IMR-90 (cell line): ENCODE measurements around the gene MTA2. TPM values are rescaled to one million over a fixed set of nuclear protein-coding genes. Genes with fewer than 3 reads are reported as not detected.

Experiments
- ATAC-seq: fragments of 200-7000 bp; cut with Tn5 transposase; 2 replicates; pipeline ENCODE4 v1.9.1; 2020; ENCODE audit warnings: low read depth, mild to moderate bottlenecking, moderate library complexity
- BruUV-seq: library from RNA; stranded (reverse); fragments of 400-500 nt; replicated peaks from 2 replicates; lab custom pipeline; 2021; lab: Mats Ljungman, UMichigan
- CTCF ChIA-PET: fragments of 300-600 bp; formaldehyde crosslinking; extraction: SDS; loops from one replicate; lab custom pipeline; 2021; ENCODE audit warnings: antibody characterized with exemption; lab: Yijun Ruan, JAX
- POLR2A ChIA-PET: fragments of 300-600 bp; sonication (Branson Sonifier 250); formaldehyde crosslinking; loops from one replicate; lab custom pipeline; 2022; ENCODE audit warnings: antibody characterized with exemption; ENCODE audit not compliant: unreplicated experiment; lab: Charles Lee
- DNase-seq: peaks from one replicate; pipeline ENCODE4 v3.0.0; 2013
- H2AFZ ChIP-seq: replicated peaks from 2 replicates; pipeline ENCODE3; 2013; ENCODE audit warnings: low read length, mild to moderate bottlenecking; ENCODE audit not compliant: poor library complexity
- H2AK5ac ChIP-seq: 2 replicates; pipeline ENCODE4 v1.6.1; 2013; ENCODE audit warnings: low read depth, low read length, inconsistent platforms
- H2AK9ac ChIP-seq: replicated peaks from 2 replicates; pipeline ENCODE3; 2013; ENCODE audit warnings: mild to moderate bottlenecking, low read depth, low read length, moderate library complexity; ENCODE audit not compliant: poor library complexity
- H2BK120ac ChIP-seq: 2 replicates; pipeline ENCODE4 v1.6.1; 2013; ENCODE audit warnings: low read depth, low read length, inconsistent platforms
- H2BK15ac ChIP-seq: 3 replicates; pipeline ENCODE4 v1.6.1; 2013; ENCODE audit warnings: low read depth, low read length, inconsistent platforms
- H2BK20ac ChIP-seq: 2 replicates; pipeline ENCODE4 v1.6.1; 2013; ENCODE audit warnings: low read depth, mild to moderate bottlenecking, inconsistent platforms, low read length, moderate library complexity
- H2BK5ac ChIP-seq: 2 replicates; pipeline ENCODE4 v1.6.1; 2013; ENCODE audit warnings: mild to moderate bottlenecking, low read depth, low read length, inconsistent platforms; ENCODE audit not compliant: poor library complexity, severe bottlenecking
- H3K14ac ChIP-seq: replicated peaks from 2 replicates; pipeline ENCODE4 v1.6.1; 2013; ENCODE audit warnings: low read depth, low read length, inconsistent platforms
- H3K18ac ChIP-seq: 2 replicates; pipeline ENCODE4 v1.6.1; 2013; ENCODE audit warnings: low read depth, low read length, control low read depth
- H3K23ac ChIP-seq: 2 replicates; pipeline ENCODE4 v1.6.1; 2013; ENCODE audit warnings: low read depth, low read length, inconsistent platforms
- H3K27ac ChIP-seq: 2 replicates; pipeline ENCODE4 v1.5.1; 2013; ENCODE audit warnings: mild to moderate bottlenecking, control low read depth, low read length; ENCODE audit not compliant: insufficient read depth
- H3K27me3 ChIP-seq: 2 replicates; pipeline ENCODE4 v1.6.1; 2013; ENCODE audit warnings: low read length; ENCODE audit not compliant: control insufficient read depth, insufficient read depth
- H3K36me3 ChIP-seq: 2 replicates; pipeline ENCODE4 v1.6.1; 2013; ENCODE audit warnings: low read length, mixed read lengths; ENCODE audit not compliant: control insufficient read depth, insufficient read depth
- H3K4ac ChIP-seq: 2 replicates; pipeline ENCODE4 v1.6.1; 2013; ENCODE audit warnings: low read depth, low read length, inconsistent platforms
- H3K4me1 ChIP-seq: 2 replicates; pipeline ENCODE4 v1.6.1; 2013; ENCODE audit warnings: low read length, mixed read lengths; ENCODE audit not compliant: control insufficient read depth, insufficient read depth
- H3K4me2 ChIP-seq: 2 replicates; pipeline ENCODE4 v1.6.1; 2013; ENCODE audit warnings: low read depth, mild to moderate bottlenecking, control low read depth, low read length, moderate library complexity
- H3K4me3 ChIP-seq: 2 replicates; pipeline ENCODE4 v1.5.1; 2013; ENCODE audit warnings: low read depth, mild to moderate bottlenecking, control low read depth, low read length, moderate library complexity; ENCODE audit not compliant: insufficient read depth
- H3K56ac ChIP-seq: 2 replicates; pipeline ENCODE4 v1.6.1; 2013; ENCODE audit warnings: low read length, inconsistent platforms; ENCODE audit not compliant: insufficient read depth; ENCODE audit errors: extremely low read depth
- H3K79me1 ChIP-seq, 2 experiments: 2 replicates each; pipeline ENCODE4 v1.6.1; 2013; ENCODE audit warnings: low read length in 2 of 2, inconsistent platforms in 1 of 2, low read depth in 1 of 2
- H3K9ac ChIP-seq: 2 replicates; pipeline ENCODE4 v1.6.1; 2013; ENCODE audit warnings: low read depth, low read length, control low read depth
- H3K9me1 ChIP-seq: 2 replicates; pipeline ENCODE4 v1.6.1; 2013; ENCODE audit warnings: low read length, inconsistent platforms; ENCODE audit not compliant: insufficient read depth
- H3K9me3 ChIP-seq: 2 replicates; pipeline ENCODE4 v1.6.1; 2013; ENCODE audit warnings: low read length; ENCODE audit not compliant: control insufficient read depth, insufficient read depth
- H4K20me1 ChIP-seq: 2 replicates; pipeline ENCODE4 v1.6.1; 2013; ENCODE audit warnings: low read length, inconsistent platforms; ENCODE audit not compliant: insufficient read depth
- H4K5ac ChIP-seq: 2 replicates; pipeline ENCODE4 v1.6.1; 2013; ENCODE audit warnings: mild to moderate bottlenecking, low read depth, low read length, control low read depth
- H4K8ac ChIP-seq, 2 experiments: 2 replicates each; pipeline ENCODE4 v1.6.1; 2013; ENCODE audit warnings: low read depth in 2 of 2, low read length in 2 of 2, control low read depth in 1 of 2, inconsistent platforms in 1 of 2
- H4K91ac ChIP-seq: 2 replicates; pipeline ENCODE4 v1.6.1; 2013; ENCODE audit warnings: low read depth, low read length, inconsistent platforms; ENCODE audit not compliant: insufficient read depth
- BHLHE40 ChIP-seq: fragments of 150-350 bp; IDR thresholded peaks from 2 replicates; pipeline ENCODE4 v1.6.1; 2016; ENCODE audit warnings: mild to moderate bottlenecking, low read depth, low read length
- FOS ChIP-seq: fragments of 150-350 bp; IDR thresholded peaks from 2 replicates; pipeline ENCODE4 v1.6.1; 2016; ENCODE audit warnings: low read depth, low read length
- MAFK ChIP-seq: IDR thresholded peaks from 2 replicates; pipeline ENCODE4 v1.6.1; 2012; ENCODE audit warnings: low read depth, low read length, improper control_type of control experiment
- MAZ ChIP-seq: IDR thresholded peaks from 2 replicates; pipeline ENCODE4 v1.6.1; 2012; ENCODE audit warnings: low read depth, mild to moderate bottlenecking, low read length, improper control_type of control experiment, moderate library complexity, borderline replicate concordance
- POLR2A ChIP-seq: IDR thresholded peaks from 2 replicates; pipeline ENCODE4 v1.6.1; 2012; ENCODE audit warnings: mild to moderate bottlenecking, low read depth, low read length
- RAD21 ChIP-seq: IDR thresholded peaks from 2 replicates; pipeline ENCODE4 v1.6.1; 2012; ENCODE audit warnings: low read length, improper control_type of control experiment
- RCOR1 ChIP-seq: IDR thresholded peaks from 2 replicates; pipeline ENCODE4 v1.6.1; 2012; ENCODE audit warnings: mild to moderate bottlenecking, low read length, improper control_type of control experiment; ENCODE audit not compliant: insufficient replicate concordance
- RFX5 ChIP-seq: IDR thresholded peaks from 2 replicates; pipeline ENCODE4 v1.8.0; 2012; ENCODE audit warnings: low read depth, mild to moderate bottlenecking, low read length, moderate library complexity
- SMC3 ChIP-seq: fragments of 150-350 bp; IDR thresholded peaks from 2 replicates; pipeline ENCODE4 v1.6.1; 2016; ENCODE audit warnings: low read depth, mild to moderate bottlenecking, antibody characterized with exemption, low read length, moderate library complexity
- WGBS, 2 experiments: methylation state at CpG; one replicate each; pipeline versions ENCODE4 v1.1.5 to v1.1.7; 2013; ENCODE audit warnings: missing lambda C conversion rate in 2 of 2; ENCODE audit not compliant: insufficient read length in 1 of 2; ENCODE audit errors: extremely low coverage in 2 of 2; 5-methylcytosine and 5-hydroxymethylcytosine counted together
- dilution Hi-C: fragments of 300-500 bp; cut with HindIII; formaldehyde crosslinking; loops from one replicate; pipeline ENCODE4 v1.14.3; 2018; ENCODE audit warnings: low sequenced_read_pairs; ENCODE audit not compliant: unreplicated experiment
- in situ Hi-C: fragments of 300-500 bp; cut with MboI; formaldehyde crosslinking; loops from 3 replicates; pipeline ENCODE4 v1.14.3; 2019; ENCODE audit warnings: low sequenced_read_pairs, inconsistent platforms, mixed read lengths
- intact Hi-C: fragments of 100-400 bp; cut with micrococcal nuclease; formaldehyde crosslinking; loops from 2 replicates; pipeline ENCODE4 v1.10.0; 2022
- polyA plus RNA-seq, 3 experiments: library from polyadenylated mRNA; depleted of rRNA; stranded (reverse); fragments of >200 nt; gene quantifications; 2 replicates each; pipeline ENCODE4 v1.2.3, GENCODE V29; 2012; ENCODE audit warnings: low replicate concordance in 1 of 3
- total RNA-seq: library from RNA; depleted of rRNA; stranded (reverse); fragments of >200 nt; gene quantifications from 2 replicates; pipeline ENCODE4 v1.2.3, GENCODE V29; 2012
- TF ChIP-seq, protein P1 (sequence below): conservative IDR thresholded peaks from 2 replicates; pipeline ENCODE4 v1.5.1; 2012; ENCODE audit warnings: mild to moderate bottlenecking, low read depth, low read length, improper control_type of control experiment

Gene MTA2
- total and polyA plus RNA-seq, 2 of the 4 experiments (the other 2 are of a cell fraction) = 34.8 to 136 TPM

GRCh38 chr11:62554387-62555167, 47.1 kb downstream of the MTA2 start:
- H4K20me1 ChIP-seq = peaks cover 21% of the 10 kb centered on the region
- dilution Hi-C loops = no loop called here
- H2AFZ ChIP-seq = peak overlapping the region; percentile 68
- H3K18ac ChIP-seq = peak overlapping the region; percentile 93
- peak overlapping the region; percentile 99 for H3K56ac ChIP-seq
- H3K23ac ChIP-seq = peak overlapping the region; percentile 100
- peak overlapping the region; percentile 99 for H2AK5ac ChIP-seq
- peak overlapping the region; percentile 93 to 99 for H4K8ac ChIP-seq
- no TSS peak for BruUV-seq
- H3K9ac ChIP-seq = peak overlapping the region; percentile 66; the same call in 1 of the 2 replicates
- peak overlapping the region; percentile 99 for H2BK120ac ChIP-seq
- H4K5ac ChIP-seq = peak overlapping the region; percentile 57
- no peak for DNase-seq
- no peaks in the 10 kb centered on the region for H3K27me3 ChIP-seq
- peak overlapping the region; percentile 99 for H2BK5ac ChIP-seq
- peak; percentile 4; the same call in 1 of the 2 replicates for TF ChIP-seq MAFK
- TF ChIP-seq, protein P1, sequence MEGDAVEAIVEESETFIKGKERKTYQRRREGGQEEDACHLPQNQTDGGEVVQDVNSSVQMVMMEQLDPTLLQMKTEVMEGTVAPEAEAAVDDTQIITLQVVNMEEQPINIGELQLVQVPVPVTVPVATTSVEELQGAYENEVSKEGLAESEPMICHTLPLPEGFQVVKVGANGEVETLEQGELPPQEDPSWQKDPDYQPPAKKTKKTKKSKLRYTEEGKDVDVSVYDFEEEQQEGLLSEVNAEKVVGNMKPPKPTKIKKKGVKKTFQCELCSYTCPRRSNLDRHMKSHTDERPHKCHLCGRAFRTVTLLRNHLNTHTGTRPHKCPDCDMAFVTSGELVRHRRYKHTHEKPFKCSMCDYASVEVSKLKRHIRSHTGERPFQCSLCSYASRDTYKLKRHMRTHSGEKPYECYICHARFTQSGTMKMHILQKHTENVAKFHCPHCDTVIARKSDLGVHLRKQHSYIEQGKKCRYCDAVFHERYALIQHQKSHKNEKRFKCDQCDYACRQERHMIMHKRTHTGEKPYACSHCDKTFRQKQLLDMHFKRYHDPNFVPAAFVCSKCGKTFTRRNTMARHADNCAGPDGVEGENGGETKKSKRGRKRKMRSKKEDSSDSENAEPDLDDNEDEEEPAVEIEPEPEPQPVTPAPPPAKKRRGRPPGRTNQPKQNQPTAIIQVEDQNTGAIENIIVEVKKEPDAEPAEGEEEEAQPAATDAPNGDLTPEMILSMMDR = no peak
- peak; percentile 1; the same call in 1 of the 2 replicates for TF ChIP-seq RFX5
- TF ChIP-seq RAD21 = no peak
- TF ChIP-seq RCOR1 = no peak
- no peak for TF ChIP-seq BHLHE40
- TF ChIP-seq FOS = no peak
- TF ChIP-seq SMC3 = no peak
- no peak for TF ChIP-seq POLR2A
- peak; percentile 46; the same call in 1 of the 2 replicates for TF ChIP-seq MAZ
- peaks cover 16 to 59% of the 10 kb centered on the region in 2 experiments; a peak in 3 of 4 replicates for H3K79me1 ChIP-seq
- peak overlapping the region; percentile 98 for H3K4ac ChIP-seq
- peaks cover 27% of the 10 kb centered on the region for H3K9me1 ChIP-seq
- peaks cover 38% of the 10 kb centered on the region for H3K4me1 ChIP-seq
- WGBS, 2 experiments = no CpG with 5 or more reads among the region's 7 CpGs
- intact Hi-C loops = no loop called here
- peak overlapping the region; percentile 96 for H2AK9ac ChIP-seq
- H3K4me3 ChIP-seq = no peak overlapping the region
- H3K9me3 ChIP-seq = no peaks in the 10 kb centered on the region
- ATAC-seq = no peak
- peak overlapping the region; percentile 97 for H3K27ac ChIP-seq
- peak overlapping the region; percentile 99 for H2BK20ac ChIP-seq
- peak overlapping the region; percentile 92 for H2BK15ac ChIP-seq
- H3K36me3 ChIP-seq = peaks cover 13% of the 10 kb centered on the region
- CTCF ChIA-PET = interaction anchor here (3.1 kb wide), 1 partner anchor 11 kb away, joined by 23 read pairs; no protein-coding TSS in a partner anchor
- peak overlapping the region; percentile 97 for H3K14ac ChIP-seq
- H3K4me2 ChIP-seq = peak overlapping the region; percentile 93
- POLR2A ChIA-PET = interaction anchor here (2.0 kb wide), 1 partner anchor 11 kb away, joined by 16 read pairs; no protein-coding TSS in a partner anchor
- H4K91ac ChIP-seq = peak overlapping the region; percentile 99
- in situ Hi-C loops = loop anchor here (5.0 kb wide), 2 partner anchors 132 to 157 kb away; no protein-coding TSS in a partner anchor
